ENCODE data around the gene HADHA. TPM values are rescaled to one million over a fixed set of nuclear protein-coding genes. Genes with fewer than 3 reads are reported as not detected.
A peak's percentile ranks its signal among the peaks of the same experiment; 100 is the strongest.

Gene HADHA
- total and polyA plus RNA-seq, 5 experiments from 2014 or later: 98.9 to 147 (median 107) TPM

- Mint-ChIP-seq H3K4me3 (peak overlapping the region in 8 of 10 donors; percentile 41 to 99 (median 96)), H3K4me1 (peaks cover 36 to 71% (median 61%) of the 10 kb centered on the region in 4 donors), H3K27ac (peak overlapping the region in 3 of 10 donors; percentile 27 to 52 (median 27)), H3K9me3 (no peaks in the 10 kb centered on the region), H3K36me3 (peaks cover 0 to 24% (median 2%) of the 10 kb centered on the region in 3 donors), H3K27me3 (no peaks in the 10 kb centered on the region)
- POLR2A ChIA-PET: no interaction called here
- no peak for DNase-seq
- ATAC-seq: no peak
Observed at GRCh38 chr2:26241928-26242436, 2.5 kb downstream of the HADHA start.

DNA sequence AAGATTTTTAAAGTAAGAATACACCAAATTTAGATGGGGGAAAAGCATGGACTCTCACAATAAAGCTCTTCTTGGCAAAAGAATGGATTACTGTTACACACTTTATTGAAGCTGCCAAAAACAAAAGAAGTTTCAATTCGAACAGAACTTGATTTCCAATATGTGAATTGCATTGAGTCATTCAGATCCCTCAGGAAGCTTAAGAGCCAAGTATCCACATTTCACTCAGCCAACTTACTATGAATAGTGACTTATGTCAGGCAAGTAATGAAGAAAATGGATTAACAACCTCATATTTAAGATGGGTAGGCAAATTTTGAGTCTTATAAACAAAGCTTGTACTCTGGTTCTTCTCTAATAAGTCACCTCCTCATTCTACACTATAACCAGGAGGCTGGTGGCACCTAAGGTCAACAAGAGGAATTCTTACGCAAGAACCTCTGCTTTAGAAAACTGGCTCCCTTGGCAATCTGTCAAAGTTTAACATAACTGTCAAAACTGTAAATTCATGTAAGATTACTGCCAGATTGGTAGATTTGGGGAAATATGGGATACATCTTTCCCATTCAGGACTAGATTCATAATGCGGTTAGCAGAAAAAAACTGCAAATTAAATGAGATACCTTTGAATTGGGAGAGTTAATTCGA, 6.0 kb downstream of the HADHA start:
- Mint-ChIP-seq H3K36me3 (peaks cover 6 to 56% (median 22%) of the 10 kb centered on the region in 3 donors), H3K4me3 (no peak overlapping the region), H3K27ac (no peak overlapping the region), H3K9me3 (no peaks in the 10 kb centered on the region), H3K27me3 (no peaks in the 10 kb centered on the region), H3K4me1 (peaks cover 21 to 47% (median 36%) of the 10 kb centered on the region in 4 donors)
- POLR2A ChIA-PET: no interaction called here
- DNase-seq: no peak
- no peak for ATAC-seq

DNA sequence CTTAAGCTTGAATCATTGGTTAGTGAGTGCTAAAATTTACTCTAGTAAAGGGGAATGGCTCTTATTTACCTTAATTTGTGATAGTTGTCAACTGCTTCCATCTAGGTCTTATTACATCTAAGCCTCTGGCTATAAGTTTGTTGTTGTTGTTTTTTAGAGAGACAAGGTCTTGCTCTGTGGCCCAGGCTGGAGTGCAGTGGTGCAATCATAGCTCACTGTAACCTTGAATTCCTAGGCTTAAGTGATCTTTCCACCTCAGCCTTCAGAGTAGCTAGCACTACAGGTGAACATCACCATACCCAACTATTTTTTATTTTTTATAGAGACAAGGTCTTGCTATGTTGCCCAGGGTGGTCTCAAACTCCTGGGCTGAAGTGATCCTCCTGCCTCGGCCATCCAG, 6.6 kb downstream of the HADHA start:
- H3K4me3 Mint-ChIP-seq: no peak overlapping the region
- POLR2A ChIA-PET: no interaction called here
- H3K4me1 Mint-ChIP-seq: peaks cover 16 to 41% (median 31%) of the 10 kb centered on the region in 4 donors
- H3K27ac Mint-ChIP-seq: peak overlapping the region in 1 of 10 donors; percentile 36
- no peaks in the 10 kb centered on the region for H3K27me3 Mint-ChIP-seq
- no peak for DNase-seq
- no peak for ATAC-seq
- H3K9me3 Mint-ChIP-seq: no peaks in the 10 kb centered on the region
- H3K36me3 Mint-ChIP-seq: peaks cover 6 to 61% (median 25%) of the 10 kb centered on the region in 3 donors

DNA sequence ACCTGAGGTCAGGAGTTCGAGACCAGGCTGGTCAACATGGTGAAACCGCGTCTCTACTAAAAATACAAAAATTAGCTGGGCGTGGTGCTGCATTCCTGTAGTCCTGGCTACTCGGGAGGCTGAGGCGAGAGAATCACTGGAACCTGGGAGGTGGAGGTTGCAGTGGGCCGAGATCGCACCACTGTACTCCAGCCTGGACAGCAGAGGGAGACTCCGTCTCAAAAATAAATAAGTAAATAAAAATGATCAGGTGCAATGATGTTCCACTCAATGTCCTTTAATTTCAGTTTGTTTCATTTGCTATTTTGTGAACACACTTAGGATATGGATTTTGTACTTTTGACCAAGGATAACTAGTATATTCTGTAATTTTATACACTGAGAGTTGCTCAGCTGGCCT, 9.3 kb downstream of the HADHA start:
- no peak for ATAC-seq
- POLR2A ChIA-PET: no interaction called here
- DNase-seq: peak in 1 of 10 donors; percentile 17
- H3K4me3 Mint-ChIP-seq: no peak overlapping the region
- peaks cover 6 to 85% (median 36%) of the 10 kb centered on the region in 3 donors for H3K36me3 Mint-ChIP-seq
- H3K4me1 Mint-ChIP-seq: peaks cover 5 to 15% (median 10%) of the 10 kb centered on the region in 4 donors
- no peaks in the 10 kb centered on the region for H3K9me3 Mint-ChIP-seq
- no peak overlapping the region for H3K27ac Mint-ChIP-seq
- H3K27me3 Mint-ChIP-seq: no peaks in the 10 kb centered on the region

GRCh38 chr2:26230806-26231205, 13.6 kb downstream of the HADHA start:
- Mint-ChIP-seq H3K27me3 (no peaks in the 10 kb centered on the region), H3K36me3 (peaks cover 10 to 94% (median 71%) of the 10 kb centered on the region in 3 donors), H3K9me3 (peaks cover 0 to 11% (median 0%) of the 10 kb centered on the region in 9 donors), H3K27ac (no peak overlapping the region), H3K4me3 (no peak overlapping the region), H3K4me1 (peaks cover 0 to 2% (median 0%) of the 10 kb centered on the region in 4 donors)
- POLR2A ChIA-PET: no interaction called here
- DNase-seq (no peak), ATAC-seq (no peak)

DNA sequence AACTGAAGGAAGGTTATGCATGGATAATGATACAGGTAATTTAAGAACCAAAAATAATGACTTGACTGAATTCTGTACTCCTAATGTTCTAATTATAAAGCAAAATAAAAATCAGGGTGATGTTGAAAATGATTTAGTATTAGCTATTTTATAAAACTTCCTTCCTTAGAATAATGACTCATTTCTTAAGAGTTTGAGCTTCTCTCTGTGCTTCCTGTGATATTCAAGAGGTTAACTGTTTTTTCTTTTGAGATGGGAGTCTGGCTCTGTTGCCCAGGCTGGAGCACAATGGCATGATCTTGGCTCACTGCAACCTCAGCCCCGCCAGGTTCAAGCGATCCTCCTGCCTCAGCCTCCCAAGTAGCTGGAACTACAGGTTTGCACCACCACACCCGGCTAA, 14.8 kb downstream of the HADHA start:
- DNase-seq (no peak), ATAC-seq (no peak)
- H3K4me1 Mint-ChIP-seq: peaks cover 0 to 2% (median 0%) of the 10 kb centered on the region in 4 donors
- no peak overlapping the region for H3K4me3 Mint-ChIP-seq
- POLR2A ChIA-PET: no interaction called here
- H3K36me3 Mint-ChIP-seq: peaks cover 8 to 94% (median 62%) of the 10 kb centered on the region in 3 donors
- H3K27me3 Mint-ChIP-seq: no peaks in the 10 kb centered on the region
- peaks cover 0 to 11% (median 0%) of the 10 kb centered on the region in 9 donors for H3K9me3 Mint-ChIP-seq
- H3K27ac Mint-ChIP-seq: peak overlapping the region in 1 of 10 donors; percentile 15

DNA sequence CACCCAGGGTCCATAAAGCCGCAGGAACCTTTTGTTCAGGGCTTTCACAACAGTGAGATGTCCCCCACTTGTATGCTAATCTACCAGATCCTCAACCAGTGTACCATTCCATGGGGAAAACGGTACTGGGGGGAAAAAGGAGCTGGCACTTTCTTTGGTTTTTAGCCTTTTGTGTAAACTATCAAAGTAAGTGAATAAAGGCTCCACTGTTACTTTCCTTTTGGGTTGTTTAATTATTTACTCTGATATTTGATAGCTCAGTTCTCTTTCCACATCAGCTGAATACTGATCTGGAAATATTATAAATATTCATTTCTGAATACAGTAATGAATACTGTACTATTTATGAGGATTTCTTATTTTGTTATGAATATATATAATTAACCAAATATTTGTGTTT, 20.3 kb downstream of the HADHA start:
- Mint-ChIP-seq H3K27me3 (no peaks in the 10 kb centered on the region), H3K4me1 (peaks cover 0 to 5% (median under 1%) of the 10 kb centered on the region in 4 donors), H3K27ac (peak overlapping the region in 1 of 10 donors; percentile 60), H3K9me3 (peaks cover 0 to 11% (median 0%) of the 10 kb centered on the region in 9 donors), H3K36me3 (peaks cover 8 to 68% (median 36%) of the 10 kb centered on the region in 3 donors), H3K4me3 (no peak overlapping the region)
- ATAC-seq (no peak), DNase-seq (no peak)
- POLR2A ChIA-PET: no interaction called here

GRCh38 chr2:26223018-26223417, 21.4 kb downstream of the HADHA start:
- DNase-seq: no peak
- Mint-ChIP-seq H3K9me3 (peaks cover 0 to 11% (median 0%) of the 10 kb centered on the region in 9 donors), H3K4me3 (no peak overlapping the region), H3K27me3 (no peaks in the 10 kb centered on the region), H3K27ac (no peak overlapping the region), H3K4me1 (peaks cover 0 to 5% (median under 1%) of the 10 kb centered on the region in 4 donors), H3K36me3 (peaks cover 8 to 63% (median 27%) of the 10 kb centered on the region in 3 donors)
- ATAC-seq: no peak
- POLR2A ChIA-PET: no interaction called here

DNA sequence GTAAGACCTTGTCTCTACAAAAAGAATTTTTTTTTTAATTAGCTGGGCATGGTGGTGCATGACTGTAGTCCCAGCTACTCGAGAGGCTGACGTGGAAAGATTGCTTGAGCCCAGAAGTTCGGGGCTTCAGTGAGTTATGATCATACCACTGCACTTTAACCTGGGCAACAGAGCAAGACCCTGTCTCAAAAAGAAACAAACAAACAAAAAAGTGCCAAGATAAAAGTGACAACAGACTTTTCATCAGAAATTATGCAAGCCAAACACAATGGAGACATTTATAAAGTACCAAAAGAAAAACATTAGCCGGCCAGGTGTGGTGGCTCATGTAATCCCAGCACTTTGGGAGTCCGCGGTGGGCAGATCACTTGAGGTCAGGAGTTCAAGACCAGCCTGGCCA, 26.7 kb downstream of the HADHA start:
- Mint-ChIP-seq H3K36me3 (peaks cover 4 to 73% (median 25%) of the 10 kb centered on the region in 3 donors), H3K27me3 (no peaks in the 10 kb centered on the region), H3K4me1 (peaks cover 0 to 6% (median 2%) of the 10 kb centered on the region in 4 donors), H3K4me3 (no peak overlapping the region), H3K9me3 (peaks cover 0 to 1% (median 0%) of the 10 kb centered on the region in 9 donors), H3K27ac (no peak overlapping the region)
- POLR2A ChIA-PET: interaction anchor here (0.5 kb wide), 1 partner anchor 179 kb away, joined by 4 read pairs; no protein-coding TSS in a partner anchor
- DNase-seq (no peak), ATAC-seq (no peak)

DNA sequence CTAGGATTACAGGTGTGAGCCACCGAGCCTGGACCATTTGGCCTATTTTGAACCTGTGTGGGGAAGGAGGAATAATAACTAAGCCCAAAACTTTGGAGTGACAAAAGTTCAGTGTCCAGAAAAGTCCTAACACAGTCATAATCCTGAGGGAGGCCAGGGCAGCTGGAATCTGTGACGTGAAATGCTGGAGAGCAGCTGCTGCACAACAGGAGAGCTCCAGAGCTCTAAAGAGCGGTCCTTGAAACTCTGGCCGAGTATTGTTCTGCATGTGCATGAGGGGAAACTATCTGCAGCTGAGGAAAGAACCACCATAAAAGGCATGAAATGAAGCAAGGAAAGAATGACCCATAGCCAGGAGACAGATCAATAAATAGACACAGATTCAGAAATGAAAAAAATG, 27.8 kb downstream of the HADHA start:
- Mint-ChIP-seq H3K27me3 (no peaks in the 10 kb centered on the region), H3K36me3 (peaks cover 4 to 78% (median 27%) of the 10 kb centered on the region in 3 donors), H3K27ac (peak overlapping the region in 2 of 10 donors; percentile 18 to 40), H3K9me3 (peaks cover 0 to 1% (median 0%) of the 10 kb centered on the region in 9 donors), H3K4me1 (peaks cover 0 to 6% (median 2%) of the 10 kb centered on the region in 4 donors), H3K4me3 (no peak overlapping the region)
- DNase-seq: no peak
- POLR2A ChIA-PET: interaction anchor here (1.4 kb wide), 1 partner anchor 10 kb away, joined by 3 read pairs; no protein-coding TSS in a partner anchor
- no peak for ATAC-seq

GRCh38 chr2:26215833-26216232, 28.6 kb downstream of the HADHA start:
- no peak for ATAC-seq
- Mint-ChIP-seq H3K4me1 (peaks cover 0 to 6% (median 2%) of the 10 kb centered on the region in 4 donors), H3K27ac (peak overlapping the region in 3 of 10 donors; percentile 2 to 93 (median 18)), H3K36me3 (peaks cover 4 to 82% (median 28%) of the 10 kb centered on the region in 3 donors), H3K9me3 (peaks cover 0 to 1% (median 0%) of the 10 kb centered on the region in 9 donors), H3K27me3 (no peaks in the 10 kb centered on the region), H3K4me3 (no peak overlapping the region)
- no peak for DNase-seq
- POLR2A ChIA-PET: interaction anchor here (1.4 kb wide), 1 partner anchor 11 kb away, joined by 3 read pairs; no protein-coding TSS in a partner anchor

DNA sequence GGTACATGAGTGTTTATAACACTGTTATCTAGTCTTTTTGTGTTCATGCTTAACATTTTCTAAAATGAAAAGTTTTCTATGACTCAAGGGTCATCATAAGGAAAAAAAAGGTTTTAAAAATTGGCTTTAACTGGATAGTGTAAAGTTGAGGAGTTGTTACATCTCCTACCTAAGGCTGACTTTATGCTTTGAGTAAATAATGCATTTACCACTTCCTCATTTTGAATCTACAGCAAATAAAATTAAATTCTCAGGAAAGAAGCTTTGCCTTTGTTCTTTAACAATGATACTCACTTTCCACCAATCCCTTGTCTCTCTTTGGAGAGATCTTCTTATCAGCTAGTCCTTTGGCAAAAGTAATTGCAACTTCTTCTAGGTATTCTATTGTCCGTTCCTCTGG, 29.7 kb downstream of the HADHA start:
- Mint-ChIP-seq H3K4me3 (no peak overlapping the region), H3K27ac (no peak overlapping the region), H3K4me1 (peaks cover 0 to 6% (median 0%) of the 10 kb centered on the region in 4 donors), H3K36me3 (peaks cover 4 to 92% (median 30%) of the 10 kb centered on the region in 3 donors), H3K9me3 (peaks cover 0 to 1% (median 0%) of the 10 kb centered on the region in 9 donors), H3K27me3 (no peaks in the 10 kb centered on the region)
- POLR2A ChIA-PET: no interaction called here
- DNase-seq (no peak), ATAC-seq (no peak)

DNA sequence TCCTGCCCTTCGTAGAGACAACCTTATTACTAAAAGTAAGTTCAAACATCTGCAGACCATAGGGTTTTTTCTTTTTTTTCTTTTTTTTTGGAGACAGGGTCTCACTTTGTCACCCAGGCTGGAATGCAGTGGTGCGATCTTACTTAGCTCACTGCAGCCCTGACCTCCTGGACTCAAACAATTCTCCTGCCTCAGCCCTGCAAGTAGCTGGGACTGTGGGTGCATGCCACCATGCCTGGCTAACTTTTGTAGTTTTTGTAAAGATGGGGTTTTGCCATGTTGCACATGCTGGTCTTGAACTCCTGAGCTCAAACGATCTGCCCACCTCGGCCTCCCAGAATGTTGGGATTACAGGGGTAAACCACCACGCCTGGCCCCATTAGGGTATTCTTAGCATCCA, 32.4 kb downstream of the HADHA start:
- no peak for ATAC-seq
- DNase-seq: no peak
- Mint-ChIP-seq H3K27ac (no peak overlapping the region), H3K4me1 (peaks cover 0 to 3% (median 0%) of the 10 kb centered on the region in 4 donors), H3K9me3 (peaks cover 0 to under 1% (median 0%) of the 10 kb centered on the region in 9 donors), H3K27me3 (no peaks in the 10 kb centered on the region), H3K36me3 (peaks cover 4 to 95% (median 37%) of the 10 kb centered on the region in 3 donors), H3K4me3 (no peak overlapping the region)
- POLR2A ChIA-PET: no interaction called here

Data from naive thymus-derived CD8-positive, alpha-beta T cell (primary cell).